GM18909 (cell line): ENCODE measurements around the gene XRCC5.

ENCODE experiments used
- ATAC-seq: cut with Tn5 transposase; IDR thresholded peaks from one replicate; pipeline ENCODE4 v1.9.1; 2021; ENCODE audit warnings: mild to moderate bottlenecking; ENCODE audit not compliant: unreplicated experiment, poor library complexity

The XRCC5 gene

DNA sequence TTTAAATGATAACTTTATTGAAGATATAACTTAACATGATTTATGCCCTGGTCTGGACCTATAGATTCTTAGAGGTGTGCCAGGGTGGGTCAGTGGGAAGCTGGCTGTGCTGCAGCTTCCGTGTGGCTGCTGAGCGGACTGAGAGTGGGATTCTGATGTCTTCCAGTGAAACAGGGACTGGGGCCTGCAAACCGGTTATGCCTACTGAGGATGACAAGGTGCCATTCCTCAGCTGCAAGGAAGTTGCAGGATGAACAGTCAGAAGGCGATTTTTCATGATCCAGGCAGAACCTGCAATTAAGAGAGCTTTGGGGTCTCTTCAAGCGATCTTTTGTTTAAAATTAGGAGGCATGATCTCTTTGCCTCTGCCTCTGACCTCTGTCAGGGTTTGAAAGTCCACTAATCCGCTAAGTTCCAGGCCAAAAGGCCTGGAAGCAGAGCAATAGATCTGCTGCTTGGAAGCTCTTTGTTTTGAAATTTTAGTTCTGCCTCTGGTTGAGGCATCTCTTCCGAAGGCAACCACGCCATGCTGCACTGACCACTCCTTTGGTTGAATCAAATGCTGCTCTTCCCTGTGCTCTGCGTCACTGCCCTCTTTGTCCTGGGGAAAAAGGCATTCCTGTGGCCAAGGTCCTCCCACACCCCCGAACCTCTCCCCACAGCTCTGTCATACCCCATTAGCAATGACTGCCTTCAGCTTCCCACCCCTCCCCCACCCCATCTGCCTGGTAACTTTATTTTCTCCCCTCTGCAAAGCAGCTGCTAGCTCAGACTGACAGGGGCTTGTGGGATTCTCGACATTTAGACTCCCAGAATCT is 25.5 kb upstream of the XRCC5 start:
- no peak for ATAC-seq

- ATAC-seq, result no peak
These were observed 24.6 kb upstream of the XRCC5 start for GRCh38 chr2:216084547-216084946.

DNA sequence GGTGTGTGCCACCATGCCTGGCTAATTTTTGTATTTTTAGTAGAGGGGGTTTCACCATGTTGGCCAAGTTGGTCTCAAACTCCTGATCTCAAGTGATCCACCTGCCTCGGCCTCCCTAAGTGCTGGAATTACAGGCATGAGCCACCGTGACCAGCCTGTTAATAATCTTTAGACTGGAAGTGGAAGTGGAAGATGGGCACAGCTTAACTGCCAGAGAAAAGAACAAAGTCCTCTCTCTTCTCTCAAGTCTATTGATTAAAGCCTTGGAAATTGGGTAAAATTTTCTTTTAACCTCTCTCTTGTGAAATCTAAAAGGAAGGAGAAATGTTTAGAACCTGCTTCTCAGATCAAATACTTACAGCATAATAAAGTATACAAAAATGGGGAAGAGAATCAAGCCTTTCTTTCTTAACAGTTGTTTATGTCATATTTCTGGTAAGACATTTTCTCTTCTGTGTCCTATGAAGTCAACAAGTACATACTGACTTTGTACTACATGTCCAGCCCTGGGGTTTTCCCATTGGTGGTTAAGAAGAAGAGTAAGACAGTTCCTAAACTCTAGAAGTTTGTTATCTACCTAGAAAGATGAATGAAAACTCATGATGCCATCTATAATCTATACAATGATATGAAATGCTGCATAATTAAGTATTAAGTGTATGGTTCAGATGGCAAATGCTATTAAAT is 22.8 kb upstream of the XRCC5 start:
- ATAC-seq, result no peak

DNA sequence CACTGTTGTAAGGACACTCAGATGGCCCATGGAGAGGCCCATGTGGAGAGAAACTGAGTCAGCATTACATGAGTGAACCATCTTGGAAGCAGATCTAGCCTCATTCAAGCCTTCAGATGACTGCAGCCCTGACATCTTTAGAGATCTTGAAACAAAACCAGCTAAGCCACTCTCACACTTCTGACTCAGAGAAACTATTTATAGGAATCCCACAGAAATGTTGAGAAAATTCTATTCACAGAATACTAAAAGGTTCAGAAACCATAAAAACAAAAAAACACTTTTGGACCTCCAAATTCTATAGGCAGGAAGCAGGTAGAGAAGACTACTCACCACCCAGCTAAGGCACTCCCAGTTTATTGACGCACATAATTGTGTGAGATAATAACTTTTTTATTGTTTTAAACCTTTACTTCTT is 18.8 kb upstream of the XRCC5 start:
- ATAC-seq, result peak; percentile 68

DNA sequence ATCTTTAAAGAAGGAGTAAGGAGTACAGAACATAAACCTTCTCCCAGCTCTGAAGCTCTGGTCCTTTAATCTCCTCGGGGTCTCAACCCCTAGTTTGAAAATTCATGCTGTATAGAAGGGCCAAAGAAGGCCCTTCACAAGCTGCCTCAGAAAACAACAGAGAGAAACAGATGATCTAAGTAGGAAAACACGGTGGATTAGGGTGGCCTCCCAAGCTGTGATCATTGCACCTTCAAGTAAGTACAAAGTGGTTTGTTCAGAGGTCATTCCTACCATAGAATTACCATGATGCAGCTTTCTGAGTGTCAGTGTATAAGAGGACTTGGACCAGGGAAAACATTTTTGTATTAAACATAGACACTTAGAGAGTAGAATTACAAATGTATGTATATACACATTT is 16.5 kb upstream of the XRCC5 start:
- ATAC-seq, result no peak

GRCh38 chr2:216094701-216095100 is 14.4 kb upstream of the XRCC5 start:
- ATAC-seq, result no peak

DNA sequence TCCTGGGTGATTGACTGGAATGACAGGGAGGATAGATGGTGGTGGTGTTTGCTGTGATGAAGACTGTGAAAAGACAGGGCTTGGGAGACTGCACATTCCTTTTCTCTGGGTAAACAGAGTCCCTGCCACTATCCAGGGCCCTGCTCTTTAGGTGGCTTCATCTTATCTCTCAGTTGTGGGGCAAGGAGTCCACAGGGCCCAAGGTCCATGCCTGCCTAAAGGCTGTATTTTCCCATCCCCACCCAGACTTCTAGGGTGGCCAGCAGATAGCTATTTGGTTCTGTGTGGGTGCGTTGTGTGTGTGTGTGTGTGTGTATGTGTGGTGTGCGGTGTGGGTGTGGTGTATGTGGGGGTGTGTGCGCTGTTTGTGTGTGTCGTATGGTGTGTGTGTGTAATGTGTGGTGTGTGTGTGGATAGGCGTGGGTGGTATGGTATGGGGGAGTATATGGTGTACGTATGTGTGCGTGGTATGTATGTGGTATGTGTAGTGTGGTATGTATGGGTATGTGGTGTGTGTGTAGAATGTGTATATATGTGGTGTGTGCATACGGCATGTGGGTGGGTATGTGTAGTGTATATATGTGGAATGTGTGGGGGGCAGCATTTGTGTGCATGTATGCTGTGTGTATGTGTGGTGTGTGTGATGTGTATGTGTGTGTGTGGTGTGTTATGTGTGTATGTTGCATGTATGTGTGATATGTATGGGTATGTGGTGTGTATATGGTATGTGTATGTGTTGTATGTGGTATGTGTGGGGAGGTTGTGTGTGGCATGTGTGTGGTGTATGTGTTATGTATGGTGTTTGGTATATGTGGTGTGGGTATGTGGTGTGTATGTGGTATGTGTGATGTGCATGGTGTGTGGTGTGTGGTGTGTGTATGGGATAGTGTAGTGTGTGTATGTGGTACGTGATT is 10.5 kb upstream of the XRCC5 start:
- no peak for ATAC-seq

GRCh38 chr2:216101109-216101508 is 8.0 kb upstream of the XRCC5 start:
- no peak for ATAC-seq

- no peak for ATAC-seq
These were observed 5.9 kb upstream of the XRCC5 start for GRCh38 chr2:216103213-216103612.

- ATAC-seq, result no peak
These were observed 4.5 kb upstream of the XRCC5 start for GRCh38 chr2:216104691-216105090.

DNA sequence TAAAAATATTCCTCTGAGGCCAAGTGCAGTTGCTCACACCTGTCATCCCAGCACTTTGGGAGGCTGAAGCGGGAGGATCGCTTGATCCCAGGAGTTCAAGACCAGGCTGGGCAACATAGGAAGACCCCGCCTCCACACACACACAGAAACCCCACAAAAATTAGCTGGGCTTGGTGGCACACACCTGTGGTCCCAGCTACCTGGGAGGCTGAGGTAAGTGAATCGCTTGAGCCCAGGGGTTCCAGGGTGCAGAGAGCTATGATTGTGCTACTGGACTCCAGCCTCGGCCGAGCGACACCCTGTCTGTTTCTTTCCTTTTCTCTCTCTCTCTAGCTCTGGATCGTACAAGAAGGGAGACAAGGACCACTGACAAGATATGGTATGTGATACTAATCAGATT is 1.8 kb upstream of the XRCC5 start:
- no peak for ATAC-seq

GRCh38 chr2:216107760-216108159 is 1.4 kb upstream of the XRCC5 start:
- ATAC-seq, result no peak

DNA sequence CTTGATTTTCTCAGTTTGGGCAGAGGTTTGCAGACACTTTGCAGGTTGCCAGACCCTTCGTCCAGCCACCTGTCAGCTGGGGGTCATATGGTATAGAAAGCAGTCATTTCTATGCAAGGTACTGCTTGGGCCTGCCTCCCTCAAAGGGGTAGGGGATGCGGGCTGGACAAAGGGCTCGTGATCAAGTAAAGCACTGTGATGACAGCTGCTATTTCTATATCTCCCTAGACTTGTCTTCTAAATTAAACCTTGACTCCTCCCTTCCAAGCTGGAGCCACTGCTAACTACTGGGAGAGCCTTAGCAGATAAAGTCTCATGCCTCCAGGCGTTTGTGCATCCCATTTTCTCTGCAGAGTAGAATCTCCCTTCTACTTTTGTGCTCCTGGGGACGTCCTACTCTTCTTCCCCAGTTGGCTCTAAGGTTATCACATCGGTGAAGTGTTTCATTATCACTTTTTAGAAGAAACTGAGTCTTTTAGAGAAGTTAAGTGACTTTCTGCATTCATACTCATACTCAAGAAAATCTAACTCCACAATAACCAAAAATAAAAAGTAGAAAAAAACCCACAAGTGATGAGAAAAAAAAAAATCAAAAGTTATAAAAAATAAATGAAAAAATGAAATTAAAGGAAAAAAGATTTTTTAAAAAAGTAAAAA is 710 bp upstream of the XRCC5 start:
- ATAC-seq, result no peak

GRCh38 chr2:216109962-216110614 is 940 bp downstream of the XRCC5 start:
- no peak for ATAC-seq

GRCh38 chr2:216110620-216111019 is 1.5 kb downstream of the XRCC5 start:
- no peak for ATAC-seq

GRCh38 chr2:216111122-216111521 is 2.0 kb downstream of the XRCC5 start:
- ATAC-seq, result no peak

DNA sequence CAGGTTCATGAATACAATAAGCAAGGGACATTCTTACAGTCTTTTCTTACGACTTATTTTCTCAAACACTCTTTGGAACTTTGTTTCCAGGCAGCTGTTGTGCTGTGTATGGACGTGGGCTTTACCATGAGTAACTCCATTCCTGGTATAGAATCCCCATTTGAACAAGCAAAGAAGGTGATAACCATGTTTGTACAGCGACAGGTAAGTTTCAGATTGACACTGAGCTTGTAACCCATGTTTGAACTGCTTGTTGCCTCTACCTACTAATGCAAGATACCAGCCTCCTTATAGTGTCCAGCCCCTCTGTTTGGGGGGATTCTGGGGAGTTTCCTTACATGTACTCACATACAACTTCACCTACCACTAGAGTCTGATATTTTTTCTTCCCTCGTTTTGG is 3.8 kb downstream of the XRCC5 start:
- no peak for ATAC-seq

GRCh38 chr2:216113572-216113971 is 4.4 kb downstream of the XRCC5 start:
- peak; percentile 82 for ATAC-seq

GRCh38 chr2:216114382-216114713 is 5.2 kb downstream of the XRCC5 start:
- peak; percentile 1 for ATAC-seq
